ENCODE measurements around the gene MARK3.

MARK3 gene

GRCh38 chr14:103488960-103489359, 103.7 kb downstream of the MARK3 start:
- in situ Hi-C loops (cut with MboI; ENCODE audit: low sequenced_read_pairs, unreplicated experiment), result no loop called here
- no peak for TF ChIP-seq CTCF (IDR thresholded peaks at IDR 0.05; ENCODE audit: borderline replicate concordance, control extremely low read depth, extremely low read depth, insufficient read depth, missing control alignments)
- no peak for DNase-seq (ENCODE audit: low spot score)

GRCh38 chr14:103489621-103490020, 104.4 kb downstream of the MARK3 start:
- no peak for TF ChIP-seq CTCF (IDR thresholded peaks at IDR 0.05; ENCODE audit: borderline replicate concordance, control extremely low read depth, extremely low read depth, insufficient read depth, missing control alignments)
- DNase-seq (ENCODE audit: low spot score), result no peak
- in situ Hi-C loops (cut with MboI; ENCODE audit: low sequenced_read_pairs, unreplicated experiment), result no loop called here

- in situ Hi-C loops (cut with MboI; ENCODE audit: low sequenced_read_pairs, unreplicated experiment), result no loop called here
- no peak for DNase-seq (ENCODE audit: low spot score)
- TF ChIP-seq CTCF (IDR thresholded peaks at IDR 0.05; ENCODE audit: borderline replicate concordance, control extremely low read depth, extremely low read depth, insufficient read depth, missing control alignments), result no peak
Observed at GRCh38 chr14:103491691-103492090, 106.5 kb downstream of the MARK3 start.

- in situ Hi-C loops (cut with MboI; ENCODE audit: low sequenced_read_pairs, unreplicated experiment), result no loop called here
- TF ChIP-seq CTCF (IDR thresholded peaks at IDR 0.05; ENCODE audit: borderline replicate concordance, control extremely low read depth, extremely low read depth, insufficient read depth, missing control alignments), result no peak
- no peak for DNase-seq (ENCODE audit: low spot score)
Observed at GRCh38 chr14:103492156-103492925, 107.1 kb downstream of the MARK3 start.

GRCh38 chr14:103495854-103496253, 110.6 kb downstream of the MARK3 start:
- DNase-seq (ENCODE audit: low spot score), result no peak

GRCh38 chr14:103496776-103497175, 111.6 kb downstream of the MARK3 start:
- no peak for TF ChIP-seq CTCF (IDR thresholded peaks at IDR 0.05; ENCODE audit: borderline replicate concordance, control extremely low read depth, extremely low read depth, insufficient read depth, missing control alignments)
- DNase-seq (ENCODE audit: low spot score), result no peak
- in situ Hi-C loops (cut with MboI; ENCODE audit: low sequenced_read_pairs, unreplicated experiment), result no loop called here

More at GRCh38 chr14:103495854-103496253, 110.6 kb downstream of the MARK3 start:
- no peak for TF ChIP-seq CTCF (IDR thresholded peaks at IDR 0.05; ENCODE audit: borderline replicate concordance, control extremely low read depth, extremely low read depth, insufficient read depth, missing control alignments)
- in situ Hi-C loops (cut with MboI; ENCODE audit: low sequenced_read_pairs, unreplicated experiment), result no loop called here
